HepG2 (cell line): ENCODE results near the gene RIPOR3. TPM values are rescaled to one million over a fixed set of nuclear protein-coding genes. Genes with fewer than 3 reads are reported as not detected.
A peak's percentile ranks its signal among the peaks of the same experiment; 100 is the strongest.

Experiments used
- ZNF556 ChIP-seq: sonication (generic); formaldehyde crosslinking; IDR thresholded peaks from 2 replicates; pipeline ENCODE4 v1.4.0; 2020; ENCODE audit warnings: mild to moderate bottlenecking, missing genetic modification reagents, borderline replicate concordance
- polyA plus RNA-seq, 8 experiments: library from polyadenylated mRNA; depleted of rRNA in 3 of 8; stranded (reverse) in 7 of 8; unstranded in 1 of 8; fragments of >200 nt; fragmentation: Illumina TruSeq in 4 of 8; extraction: Trizol in 4 of 8; gene quantifications; 2 replicates each; pipeline versions ENCODE4 v1.2.1 to v1.2.3, GENCODE V29; 2011 to 2016; ENCODE audit warnings: low read depth in 4 of 8, missing spikeins in 1 of 8, mixed read lengths in 1 of 8; ENCODE audit not compliant: insufficient read depth in 1 of 8
- total RNA-seq, 5 experiments: library from RNA; depleted of rRNA; stranded (reverse); fragments of >200 nt; fragmentation: Illumina TruSeq; extraction: Trizol; gene quantifications; 2 replicates each; pipeline ENCODE4 v1.2.3, GENCODE V29; 2016; ENCODE audit warnings: low read depth in 1 of 5
- TF ChIP-seq, protein P1 (sequence below): IDR thresholded peaks from 2 replicates; pipeline ENCODE4 v1.6.1; 2016
- TF ChIP-seq, protein P2 (sequence below): sonication (generic); formaldehyde crosslinking; IDR thresholded peaks from 2 replicates; pipeline ENCODE4 v1.5.1; 2020; ENCODE audit warnings: mild to moderate bottlenecking, missing genetic modification reagents
- TF ChIP-seq, protein P3 (sequence below): sonication (generic); formaldehyde crosslinking; IDR thresholded peaks from 2 replicates; pipeline ENCODE4 v1.5.1; 2020; ENCODE audit warnings: mild to moderate bottlenecking, missing genetic modification reagents, borderline replicate concordance

Gene RIPOR3
- total and polyA plus RNA-seq, 2 of the 13 experiments (the other 11 are each of a cell fraction or from before 2014, with no cell fraction given) = 0.18 TPM; not detected in 1

DNA sequence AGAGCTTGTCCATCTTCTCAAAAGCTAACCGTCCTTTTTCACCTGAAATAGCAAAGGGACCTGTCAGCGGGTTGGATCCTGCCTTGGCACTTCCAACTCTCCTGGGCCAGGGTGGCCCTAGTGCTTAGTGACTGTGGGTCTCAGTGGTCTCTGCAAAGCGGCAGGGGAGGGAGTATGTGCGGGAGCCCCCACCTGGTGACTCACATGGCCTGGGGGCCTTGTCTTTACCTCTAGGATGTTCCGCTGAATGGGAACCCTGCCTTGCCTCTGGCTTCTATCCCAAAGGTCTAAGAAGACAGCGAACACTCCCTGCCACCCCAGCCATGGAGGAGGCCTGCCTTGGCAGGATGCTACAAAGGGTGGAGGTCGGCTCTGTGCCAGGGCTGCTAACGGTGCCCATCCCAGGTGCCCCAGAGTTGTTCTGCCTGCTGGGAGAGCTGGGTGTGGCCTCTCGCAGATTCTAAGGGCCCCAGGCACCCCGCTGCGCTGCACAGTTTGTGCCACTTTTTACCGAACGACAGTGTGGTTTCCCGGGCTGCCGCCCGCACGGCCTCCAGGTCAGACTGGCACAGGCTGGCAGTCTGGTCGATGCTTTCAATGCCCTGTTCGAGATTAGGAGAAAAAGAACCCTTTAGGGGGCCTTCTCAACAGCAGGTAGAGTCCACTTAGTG lies 103.9 kb downstream of the RIPOR3 start (continued):
- TF ChIP-seq, protein P1, sequence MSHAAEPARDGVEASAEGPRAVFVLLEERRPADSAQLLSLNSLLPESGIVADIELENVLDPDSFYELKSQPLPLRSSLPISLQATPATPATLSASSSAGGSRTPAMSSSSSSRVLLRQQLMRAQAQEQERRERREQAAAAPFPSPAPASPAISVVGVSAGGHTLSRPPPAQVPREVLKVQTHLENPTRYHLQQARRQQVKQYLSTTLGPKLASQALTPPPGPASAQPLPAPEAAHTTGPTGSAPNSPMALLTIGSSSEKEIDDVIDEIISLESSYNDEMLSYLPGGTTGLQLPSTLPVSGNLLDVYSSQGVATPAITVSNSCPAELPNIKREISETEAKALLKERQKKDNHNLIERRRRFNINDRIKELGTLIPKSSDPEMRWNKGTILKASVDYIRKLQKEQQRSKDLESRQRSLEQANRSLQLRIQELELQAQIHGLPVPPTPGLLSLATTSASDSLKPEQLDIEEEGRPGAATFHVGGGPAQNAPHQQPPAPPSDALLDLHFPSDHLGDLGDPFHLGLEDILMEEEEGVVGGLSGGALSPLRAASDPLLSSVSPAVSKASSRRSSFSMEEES (CRISPR knock-in tag) = no peak
- TF ChIP-seq, protein P2, sequence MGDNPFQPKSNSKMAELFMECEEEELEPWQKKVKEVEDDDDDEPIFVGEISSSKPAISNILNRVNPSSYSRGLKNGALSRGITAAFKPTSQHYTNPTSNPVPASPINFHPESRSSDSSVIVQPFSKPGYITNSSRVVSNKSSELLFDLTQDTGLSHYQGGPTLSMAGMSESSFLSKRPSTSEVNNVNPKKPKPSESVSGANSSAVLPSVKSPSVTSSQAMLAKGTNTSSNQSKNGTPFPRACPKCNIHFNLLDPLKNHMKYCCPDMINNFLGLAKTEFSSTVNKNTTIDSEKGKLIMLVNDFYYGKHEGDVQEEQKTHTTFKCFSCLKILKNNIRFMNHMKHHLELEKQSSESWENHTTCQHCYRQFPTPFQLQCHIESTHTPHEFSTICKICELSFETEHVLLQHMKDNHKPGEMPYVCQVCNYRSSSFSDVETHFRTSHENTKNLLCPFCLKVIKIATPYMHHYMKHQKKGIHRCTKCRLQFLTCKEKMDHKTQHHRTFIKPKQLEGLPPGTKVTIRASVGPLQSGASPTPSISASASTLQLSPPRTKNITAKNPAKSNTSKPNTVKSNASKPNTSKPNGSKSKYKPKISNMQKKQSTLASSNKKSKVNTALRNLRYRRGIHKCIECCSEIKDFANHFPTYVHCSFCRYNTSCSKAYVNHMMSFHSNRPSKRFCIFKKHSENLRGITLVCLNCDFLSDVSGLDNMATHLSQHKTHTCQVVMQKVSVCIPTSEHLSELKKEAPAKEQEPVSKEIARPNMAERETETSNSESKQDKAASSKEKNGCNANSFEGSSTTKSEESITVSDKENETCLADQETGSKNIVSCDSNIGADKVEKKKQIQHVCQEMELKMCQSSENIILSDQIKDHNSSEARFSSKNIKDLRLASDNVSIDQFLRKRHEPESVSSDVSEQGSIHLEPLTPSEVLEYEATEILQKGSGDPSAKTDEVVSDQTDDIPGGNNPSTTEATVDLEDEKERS (CRISPR knock-in tag) = no peak
- TF ChIP-seq, protein P3, sequence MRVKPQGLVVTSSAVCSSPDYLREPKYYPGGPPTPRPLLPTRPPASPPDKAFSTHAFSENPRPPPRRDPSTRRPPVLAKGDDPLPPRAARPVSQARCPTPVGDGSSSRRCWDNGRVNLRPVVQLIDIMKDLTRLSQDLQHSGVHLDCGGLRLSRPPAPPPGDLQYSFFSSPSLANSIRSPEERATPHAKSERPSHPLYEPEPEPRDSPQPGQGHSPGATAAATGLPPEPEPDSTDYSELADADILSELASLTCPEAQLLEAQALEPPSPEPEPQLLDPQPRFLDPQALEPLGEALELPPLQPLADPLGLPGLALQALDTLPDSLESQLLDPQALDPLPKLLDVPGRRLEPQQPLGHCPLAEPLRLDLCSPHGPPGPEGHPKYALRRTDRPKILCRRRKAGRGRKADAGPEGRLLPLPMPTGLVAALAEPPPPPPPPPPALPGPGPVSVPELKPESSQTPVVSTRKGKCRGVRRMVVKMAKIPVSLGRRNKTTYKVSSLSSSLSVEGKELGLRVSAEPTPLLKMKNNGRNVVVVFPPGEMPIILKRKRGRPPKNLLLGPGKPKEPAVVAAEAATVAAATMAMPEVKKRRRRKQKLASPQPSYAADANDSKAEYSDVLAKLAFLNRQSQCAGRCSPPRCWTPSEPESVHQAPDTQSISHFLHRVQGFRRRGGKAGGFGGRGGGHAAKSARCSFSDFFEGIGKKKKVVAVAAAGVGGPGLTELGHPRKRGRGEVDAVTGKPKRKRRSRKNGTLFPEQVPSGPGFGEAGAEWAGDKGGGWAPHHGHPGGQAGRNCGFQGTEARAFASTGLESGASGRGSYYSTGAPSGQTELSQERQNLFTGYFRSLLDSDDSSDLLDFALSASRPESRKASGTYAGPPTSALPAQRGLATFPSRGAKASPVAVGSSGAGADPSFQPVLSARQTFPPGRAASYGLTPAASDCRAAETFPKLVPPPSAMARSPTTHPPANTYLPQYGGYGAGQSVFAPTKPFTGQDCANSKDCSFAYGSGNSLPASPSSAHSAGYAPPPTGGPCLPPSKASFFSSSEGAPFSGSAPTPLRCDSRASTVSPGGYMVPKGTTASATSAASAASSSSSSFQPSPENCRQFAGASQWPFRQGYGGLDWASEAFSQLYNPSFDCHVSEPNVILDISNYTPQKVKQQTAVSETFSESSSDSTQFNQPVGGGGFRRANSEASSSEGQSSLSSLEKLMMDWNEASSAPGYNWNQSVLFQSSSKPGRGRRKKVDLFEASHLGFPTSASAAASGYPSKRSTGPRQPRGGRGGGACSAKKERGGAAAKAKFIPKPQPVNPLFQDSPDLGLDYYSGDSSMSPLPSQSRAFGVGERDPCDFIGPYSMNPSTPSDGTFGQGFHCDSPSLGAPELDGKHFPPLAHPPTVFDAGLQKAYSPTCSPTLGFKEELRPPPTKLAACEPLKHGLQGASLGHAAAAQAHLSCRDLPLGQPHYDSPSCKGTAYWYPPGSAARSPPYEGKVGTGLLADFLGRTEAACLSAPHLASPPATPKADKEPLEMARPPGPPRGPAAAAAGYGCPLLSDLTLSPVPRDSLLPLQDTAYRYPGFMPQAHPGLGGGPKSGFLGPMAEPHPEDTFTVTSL (CRISPR knock-in tag) = no peak
- TF ChIP-seq ZNF556 (CRISPR knock-in tag) = 0 out of 2 replicates have a peak, but pooled peaks have one; percentile 12
- TF ChIP-seq, all 625 proteins: peak for 12
